Hematopoietic multipotent progenitor cell treated with erythropoietin and hydrocortisone succinate and interleukin-3 and kit ligand, for 17 days (in vitro differentiated cells): ENCODE measurements around the gene SLC12A2.

Source experiments
- DNase-seq: peaks from one replicate; pipeline ENCODE4 v3.0.0-alpha.2; 2015; ENCODE audit warnings: low spot score

Gene SLC12A2

GRCh38 chr5:128097781-128098180, 14.2 kb downstream of the SLC12A2 start:
- no peak for DNase-seq

- DNase-seq = no peak
Measured at GRCh38 chr5:128099944-128100343, 16.4 kb downstream of the SLC12A2 start.

GRCh38 chr5:128100860-128101557, 17.4 kb downstream of the SLC12A2 start:
- DNase-seq = no peak

- no peak for DNase-seq
Measured at GRCh38 chr5:128101676-128102075, 18.1 kb downstream of the SLC12A2 start.

- DNase-seq = no peak
Measured at GRCh38 chr5:128105203-128105602, 21.6 kb downstream of the SLC12A2 start.

GRCh38 chr5:128109138-128109537, 25.6 kb downstream of the SLC12A2 start:
- no peak for DNase-seq

GRCh38 chr5:128109766-128110165, 26.2 kb downstream of the SLC12A2 start:
- DNase-seq = no peak

- no peak for DNase-seq
Measured at GRCh38 chr5:128111818-128112448, 28.4 kb downstream of the SLC12A2 start.

- no peak for DNase-seq
Measured at GRCh38 chr5:128116445-128116844, 32.9 kb downstream of the SLC12A2 start.

- DNase-seq = no peak
Measured at GRCh38 chr5:128118214-128118613, 34.6 kb downstream of the SLC12A2 start.

GRCh38 chr5:128121651-128122050, 38.1 kb downstream of the SLC12A2 start:
- no peak for DNase-seq

GRCh38 chr5:128123936-128124335, 40.4 kb downstream of the SLC12A2 start:
- no peak for DNase-seq

- no peak for DNase-seq
Measured at GRCh38 chr5:128126241-128126640, 42.7 kb downstream of the SLC12A2 start.

- no peak for DNase-seq
Measured at GRCh38 chr5:128132499-128132898, 48.9 kb downstream of the SLC12A2 start.

- no peak for DNase-seq
Measured at GRCh38 chr5:128135286-128135685, 51.7 kb downstream of the SLC12A2 start.

GRCh38 chr5:128143911-128144310, 60.3 kb downstream of the SLC12A2 start:
- DNase-seq = no peak

GRCh38 chr5:128144491-128144890, 60.9 kb downstream of the SLC12A2 start:
- no peak for DNase-seq

- no peak for DNase-seq
Measured at GRCh38 chr5:128146671-128147070, 63.1 kb downstream of the SLC12A2 start.

GRCh38 chr5:128154943-128155342, 71.4 kb downstream of the SLC12A2 start:
- no peak for DNase-seq

- no peak for DNase-seq
Measured at GRCh38 chr5:128155776-128156175, 72.2 kb downstream of the SLC12A2 start.

GRCh38 chr5:128156521-128156920, 73.0 kb downstream of the SLC12A2 start:
- DNase-seq = no peak

GRCh38 chr5:128158342-128158741, 74.8 kb downstream of the SLC12A2 start:
- DNase-seq = no peak

GRCh38 chr5:128163991-128164390, 80.4 kb downstream of the SLC12A2 start:
- DNase-seq = no peak
